ENCODE data around the gene NLK.

Gene NLK

GRCh38 chr17:28040406-28040805 lies 2.1 kb upstream of the NLK start:
- no peak for DNase-seq (ENCODE audit: low read depth)

GRCh38 chr17:28041068-28041843 lies 1.2 kb upstream of the NLK start:
- peak; percentile 100 for DNase-seq (ENCODE audit: low read depth)

- peak; percentile 29 for DNase-seq (ENCODE audit: low read depth)
Measured at GRCh38 chr17:28041844-28042656, 427 bp upstream of the NLK start.

- DNase-seq (ENCODE audit: low read depth): no peak
Measured at GRCh38 chr17:28042721-28043291, 329 bp downstream of the NLK start.

GRCh38 chr17:28043296-28043695 lies 819 bp downstream of the NLK start:
- no peak for DNase-seq (ENCODE audit: low read depth)

- no peak for DNase-seq (ENCODE audit: low read depth)
Measured at GRCh38 chr17:28043741-28044140, 1.3 kb downstream of the NLK start.

- no peak for DNase-seq (ENCODE audit: low read depth)
Measured at GRCh38 chr17:28045304-28045703, 2.8 kb downstream of the NLK start.

- no peak for DNase-seq (ENCODE audit: low read depth)
Measured at GRCh38 chr17:28046034-28046825, 3.8 kb downstream of the NLK start.

GRCh38 chr17:28047806-28048205 lies 5.3 kb downstream of the NLK start:
- DNase-seq (ENCODE audit: low read depth): no peak

- DNase-seq (ENCODE audit: low read depth): no peak
Measured at GRCh38 chr17:28049071-28049470, 6.6 kb downstream of the NLK start.

- DNase-seq (ENCODE audit: low read depth): no peak
Measured at GRCh38 chr17:28053044-28053670, 10.7 kb downstream of the NLK start.

GRCh38 chr17:28053725-28054124 lies 11.2 kb downstream of the NLK start:
- DNase-seq (ENCODE audit: low read depth): no peak

GRCh38 chr17:28055546-28056275 lies 13.2 kb downstream of the NLK start:
- DNase-seq (ENCODE audit: low read depth): no peak

- DNase-seq (ENCODE audit: low read depth): no peak
Measured at GRCh38 chr17:28056276-28056620, 13.8 kb downstream of the NLK start.

- peak; percentile 84 for DNase-seq (ENCODE audit: low read depth)
Measured at GRCh38 chr17:28057731-28058246, 15.3 kb downstream of the NLK start.

GRCh38 chr17:28059675-28060074 lies 17.2 kb downstream of the NLK start:
- no peak for DNase-seq (ENCODE audit: low read depth)

GRCh38 chr17:28065706-28066105 lies 23.2 kb downstream of the NLK start:
- DNase-seq (ENCODE audit: low read depth): peak; percentile 34

- no peak for DNase-seq (ENCODE audit: low read depth)
Measured at GRCh38 chr17:28069061-28069460, 26.6 kb downstream of the NLK start.

- no peak for DNase-seq (ENCODE audit: low read depth)
Measured at GRCh38 chr17:28071179-28071578, 28.7 kb downstream of the NLK start.

GRCh38 chr17:28071891-28072606 lies 29.6 kb downstream of the NLK start:
- peak; percentile 73 for DNase-seq (ENCODE audit: low read depth)

All from iris pigment epithelial cell (primary cell).